ENCODE measurements around the gene CD96. TPM values are rescaled to one million over a fixed set of nuclear protein-coding genes. Genes with fewer than 3 reads are reported as not detected.

CD96 gene
- total RNA-seq, 1 experiment from 2014 or later = 0.59 TPM

GRCh38 chr3:111609700-111610099 is 67.7 kb downstream of the CD96 start:
- Mint-ChIP-seq H3K27ac (ENCODE audit: unreplicated experiment) (no peak overlapping the region), H3K4me1 (ENCODE audit: low read depth, unreplicated experiment) (no peaks in the 10 kb centered on the region), H3K4me3 (ENCODE audit: unreplicated experiment) (no peak overlapping the region), H3K27me3 (ENCODE audit: insufficient read depth, unreplicated experiment) (peaks cover 6% of the 10 kb centered on the region), H3K36me3 (ENCODE audit: insufficient read depth, unreplicated experiment) (no peaks in the 10 kb centered on the region), H3K9me3 (ENCODE audit: unreplicated experiment) (no peaks in the 10 kb centered on the region)
- TF ChIP-seq CTCF (IDR thresholded peaks at IDR 0.05; ENCODE audit: insufficient read depth in 1 of 2, low read depth in 1 of 2, low read length in 1 of 2, severe bottlenecking in 1 of 2, unreplicated experiment in 1 of 2) = no peak
- Histone ChIP-seq H3K4me3 (ENCODE audit: low read depth, low read length) (no peak overlapping the region), H3K4me1 (no peaks in the 10 kb centered on the region), H3K27me3 (replicated peaks; ENCODE audit: control insufficient read depth, insufficient read depth, low read length) (no peaks in the 10 kb centered on the region), H3K9me3 (no peaks in the 10 kb centered on the region), H3K36me3 (ENCODE audit: control insufficient read depth, insufficient read depth, low read length) (no peaks in the 10 kb centered on the region)
- ChIA-PET POLR2A (no interaction called here), CTCF (no interaction called here)
- intact Hi-C loops (cut with micrococcal nuclease; ENCODE audit: unreplicated experiment) = no loop called here
- no peak for DNase-seq
- BruUV-seq (replicated peaks) = no TSS peak

- CTCF ChIA-PET = no interaction called here
- H3K27ac Mint-ChIP-seq (ENCODE audit: unreplicated experiment) = no peak overlapping the region
Observed at GRCh38 chr3:111610189-111610588, 68.2 kb downstream of the CD96 start.

GRCh38 chr3:111610612-111611054 is 68.6 kb downstream of the CD96 start:
- H3K36me3 ChIP-seq (ENCODE audit: control insufficient read depth, insufficient read depth, low read length) = no peaks in the 10 kb centered on the region
- no TSS peak for BruUV-seq (replicated peaks)
- ChIA-PET CTCF (no interaction called here), POLR2A (no interaction called here)
- no peak for TF ChIP-seq CTCF (IDR thresholded peaks at IDR 0.05; ENCODE audit: insufficient read depth in 1 of 2, low read depth in 1 of 2, low read length in 1 of 2, severe bottlenecking in 1 of 2, unreplicated experiment in 1 of 2)
- H3K27me3 ChIP-seq (replicated peaks; ENCODE audit: control insufficient read depth, insufficient read depth, low read length) = no peaks in the 10 kb centered on the region
- H3K27me3 Mint-ChIP-seq (ENCODE audit: insufficient read depth, unreplicated experiment) = peaks cover 6% of the 10 kb centered on the region
- H3K36me3 Mint-ChIP-seq (ENCODE audit: insufficient read depth, unreplicated experiment) = no peaks in the 10 kb centered on the region
- no peak overlapping the region for H3K27ac Mint-ChIP-seq (ENCODE audit: unreplicated experiment)
- no peaks in the 10 kb centered on the region for H3K9me3 ChIP-seq
- H3K4me3 ChIP-seq (ENCODE audit: low read depth, low read length) = no peak overlapping the region
- H3K9me3 Mint-ChIP-seq (ENCODE audit: unreplicated experiment) = no peaks in the 10 kb centered on the region
- H3K4me1 Mint-ChIP-seq (ENCODE audit: low read depth, unreplicated experiment) = no peaks in the 10 kb centered on the region
- no peaks in the 10 kb centered on the region for H3K4me1 ChIP-seq
- intact Hi-C loops (cut with micrococcal nuclease; ENCODE audit: unreplicated experiment) = no loop called here
- H3K4me3 Mint-ChIP-seq (ENCODE audit: unreplicated experiment) = no peak overlapping the region
- DNase-seq = no peak

More at GRCh38 chr3:111610189-111610588, 68.2 kb downstream of the CD96 start:
- Histone ChIP-seq H3K27me3 (replicated peaks; ENCODE audit: control insufficient read depth, insufficient read depth, low read length) (no peaks in the 10 kb centered on the region), H3K9me3 (no peaks in the 10 kb centered on the region), H3K4me1 (no peaks in the 10 kb centered on the region), H3K36me3 (ENCODE audit: control insufficient read depth, insufficient read depth, low read length) (no peaks in the 10 kb centered on the region), H3K4me3 (ENCODE audit: low read depth, low read length) (no peak overlapping the region)
- DNase-seq = no peak
- Mint-ChIP-seq H3K9me3 (ENCODE audit: unreplicated experiment) (no peaks in the 10 kb centered on the region), H3K4me3 (ENCODE audit: unreplicated experiment) (no peak overlapping the region), H3K4me1 (ENCODE audit: low read depth, unreplicated experiment) (no peaks in the 10 kb centered on the region), H3K27me3 (ENCODE audit: insufficient read depth, unreplicated experiment) (peaks cover 6% of the 10 kb centered on the region), H3K36me3 (ENCODE audit: insufficient read depth, unreplicated experiment) (no peaks in the 10 kb centered on the region)
- no TSS peak for BruUV-seq (replicated peaks)
- POLR2A ChIA-PET = no interaction called here
- TF ChIP-seq CTCF (IDR thresholded peaks at IDR 0.05; ENCODE audit: insufficient read depth in 1 of 2, low read depth in 1 of 2, low read length in 1 of 2, severe bottlenecking in 1 of 2, unreplicated experiment in 1 of 2) = no peak
- intact Hi-C loops (cut with micrococcal nuclease; ENCODE audit: unreplicated experiment) = no loop called here
